ENCODE results near the gene LUC7L. TPM values are rescaled to one million over a fixed set of nuclear protein-coding genes. Genes with fewer than 3 reads are reported as not detected.

Gene LUC7L
- total RNA-seq, 1 experiment from 2014 or later = 74.1 TPM

GRCh38 chr16:200388-200787 lies 28.9 kb downstream of the LUC7L start:
- Mint-ChIP-seq H3K27ac (ENCODE audit: low read depth, unreplicated experiment) (no peak overlapping the region), H3K4me1 (ENCODE audit: insufficient read depth, unreplicated experiment) (no peaks in the 10 kb centered on the region), H3K36me3 (ENCODE audit: insufficient read depth, unreplicated experiment) (peaks cover 98% of the 10 kb centered on the region), H3K9me3 (ENCODE audit: unreplicated experiment) (no peaks in the 10 kb centered on the region), H3K27me3 (ENCODE audit: insufficient read depth, unreplicated experiment) (no peaks in the 10 kb centered on the region), H3K4me3 (ENCODE audit: unreplicated experiment) (no peak overlapping the region)
- ChIA-PET POLR2A (interaction anchor here (1.3 kb wide), 1 partner anchor 19 kb away, joined by 3 read pairs; no protein-coding TSS in a partner anchor), CTCF (interaction anchor here (0.7 kb wide), 1 partner anchor 158 kb away, joined by 3 read pairs; no protein-coding TSS in a partner anchor)
- no TSS peak for BruUV-seq (replicated peaks)
- intact Hi-C loops (cut with micrococcal nuclease) = loop anchor here (1.0 kb wide), 1 partner anchor 12 kb away; no protein-coding TSS in a partner anchor
- peak; percentile 63 for DNase-seq (ENCODE audit: unreplicated experiment)
- TF ChIP-seq CTCF (IDR thresholded peaks at IDR 0.05; ENCODE audit: unreplicated experiment) = no peak

GRCh38 chr16:194516-194915 lies 34.7 kb downstream of the LUC7L start:
- Mint-ChIP-seq H3K36me3 (ENCODE audit: insufficient read depth, unreplicated experiment) (peaks cover 98% of the 10 kb centered on the region), H3K27ac (ENCODE audit: low read depth, unreplicated experiment) (no peak overlapping the region), H3K27me3 (ENCODE audit: insufficient read depth, unreplicated experiment) (no peaks in the 10 kb centered on the region), H3K4me1 (ENCODE audit: insufficient read depth, unreplicated experiment) (no peaks in the 10 kb centered on the region), H3K4me3 (ENCODE audit: unreplicated experiment) (no peak overlapping the region), H3K9me3 (ENCODE audit: unreplicated experiment) (no peaks in the 10 kb centered on the region)
- no peak for DNase-seq (ENCODE audit: unreplicated experiment)
- CTCF ChIA-PET = interaction anchor here (0.6 to 2.0 kb wide), 3 partner anchors 13 to 129 kb away, joined by 3 to 8 read pairs (median 5); no protein-coding TSS in a partner anchor
- TF ChIP-seq CTCF (IDR thresholded peaks at IDR 0.05; ENCODE audit: unreplicated experiment) = no peak
- intact Hi-C loops (cut with micrococcal nuclease) = no loop called here
- no TSS peak for BruUV-seq (replicated peaks)
- POLR2A ChIA-PET = interaction anchor here (1.1 kb wide), 1 partner anchor 32 kb away, joined by 4 read pairs; no protein-coding TSS in a partner anchor

- no peaks in the 10 kb centered on the region for H3K4me1 Mint-ChIP-seq (ENCODE audit: insufficient read depth, unreplicated experiment)
- H3K9me3 Mint-ChIP-seq (ENCODE audit: unreplicated experiment) = no peaks in the 10 kb centered on the region
- no peak overlapping the region for H3K4me3 Mint-ChIP-seq (ENCODE audit: unreplicated experiment)
- peaks cover 98% of the 10 kb centered on the region for H3K36me3 Mint-ChIP-seq (ENCODE audit: insufficient read depth, unreplicated experiment)
- no peak for TF ChIP-seq CTCF (IDR thresholded peaks at IDR 0.05; ENCODE audit: unreplicated experiment)
- no peak for DNase-seq (ENCODE audit: unreplicated experiment)
- no peaks in the 10 kb centered on the region for H3K27me3 Mint-ChIP-seq (ENCODE audit: insufficient read depth, unreplicated experiment)
- no TSS peak for BruUV-seq (replicated peaks)
- H3K27ac Mint-ChIP-seq (ENCODE audit: low read depth, unreplicated experiment) = no peak overlapping the region
- ChIA-PET CTCF (interaction anchor here (1.4 kb wide), 1 partner anchor 169 kb away, joined by 3 read pairs; no protein-coding TSS in a partner anchor), POLR2A (no interaction called here)
- intact Hi-C loops (cut with micrococcal nuclease) = no loop called here
Observed at GRCh38 chr16:193441-193840, 35.8 kb downstream of the LUC7L start.

- intact Hi-C loops (cut with micrococcal nuclease) = no loop called here
- H3K9me3 Mint-ChIP-seq (ENCODE audit: unreplicated experiment) = no peaks in the 10 kb centered on the region
- CTCF ChIA-PET = interaction anchor here (1.4 to 1.5 kb wide), 2 partner anchors 11 to 169 kb away, joined by 3 to 6 read pairs; no protein-coding TSS in a partner anchor
- POLR2A ChIA-PET = no interaction called here
- BruUV-seq (replicated peaks) = no TSS peak
- DNase-seq (ENCODE audit: unreplicated experiment) = no peak
- TF ChIP-seq CTCF (IDR thresholded peaks at IDR 0.05; ENCODE audit: unreplicated experiment) = no peak
- H3K27me3 Mint-ChIP-seq (ENCODE audit: insufficient read depth, unreplicated experiment) = no peaks in the 10 kb centered on the region
- H3K4me3 Mint-ChIP-seq (ENCODE audit: unreplicated experiment) = no peak overlapping the region
- H3K36me3 Mint-ChIP-seq (ENCODE audit: insufficient read depth, unreplicated experiment) = peaks cover 98% of the 10 kb centered on the region
- H3K27ac Mint-ChIP-seq (ENCODE audit: low read depth, unreplicated experiment) = no peak overlapping the region
- H3K4me1 Mint-ChIP-seq (ENCODE audit: insufficient read depth, unreplicated experiment) = no peaks in the 10 kb centered on the region
Observed at GRCh38 chr16:192686-193085, 36.6 kb downstream of the LUC7L start.
